GM12864 (cell line): Measurements from ENCODE around the gene TMIGD1.

Experiments used
- DNase-seq: peaks from one replicate; pipeline ENCODE4 v3.0.0-alpha.2; 2011; ENCODE audit warnings: low read depth
- H3K4me3 ChIP-seq: 2 replicates; pipeline ENCODE4 v1.5.1; 2011; ENCODE audit warnings: mild to moderate bottlenecking, low read depth, low read length, control low read depth
- TF ChIP-seq, protein P1 (sequence below): IDR thresholded peaks from 2 replicates; pipeline ENCODE4 v1.5.1; 2011; ENCODE audit warnings: low read depth, mild to moderate bottlenecking, moderate library complexity, low read length, control low read depth, inconsistent platforms; ENCODE audit errors: missing control alignments

Gene TMIGD1

DNA sequence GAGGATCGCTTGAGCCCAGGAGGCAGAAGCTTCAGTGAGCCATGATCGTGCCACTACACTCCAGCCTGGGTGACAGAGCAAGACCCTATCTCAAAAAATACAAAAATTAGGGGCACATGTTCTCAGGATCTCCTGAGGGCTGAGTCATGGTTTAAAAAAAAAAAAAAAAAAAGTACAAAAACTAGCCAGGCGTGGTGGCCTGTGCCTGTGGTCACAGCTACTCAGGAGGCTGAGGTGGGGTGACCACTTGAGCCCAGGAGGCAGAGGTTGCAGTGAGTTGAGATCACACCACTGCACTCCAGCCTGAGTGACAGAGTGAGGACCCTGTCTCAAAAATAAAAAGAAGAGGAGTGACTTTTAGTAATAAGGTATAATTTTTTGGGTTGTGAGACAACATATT lies 59.0 kb downstream of the TMIGD1 start:
- DNase-seq: no peak
- H3K4me3 ChIP-seq: no peak overlapping the region
- TF ChIP-seq, protein P1, sequence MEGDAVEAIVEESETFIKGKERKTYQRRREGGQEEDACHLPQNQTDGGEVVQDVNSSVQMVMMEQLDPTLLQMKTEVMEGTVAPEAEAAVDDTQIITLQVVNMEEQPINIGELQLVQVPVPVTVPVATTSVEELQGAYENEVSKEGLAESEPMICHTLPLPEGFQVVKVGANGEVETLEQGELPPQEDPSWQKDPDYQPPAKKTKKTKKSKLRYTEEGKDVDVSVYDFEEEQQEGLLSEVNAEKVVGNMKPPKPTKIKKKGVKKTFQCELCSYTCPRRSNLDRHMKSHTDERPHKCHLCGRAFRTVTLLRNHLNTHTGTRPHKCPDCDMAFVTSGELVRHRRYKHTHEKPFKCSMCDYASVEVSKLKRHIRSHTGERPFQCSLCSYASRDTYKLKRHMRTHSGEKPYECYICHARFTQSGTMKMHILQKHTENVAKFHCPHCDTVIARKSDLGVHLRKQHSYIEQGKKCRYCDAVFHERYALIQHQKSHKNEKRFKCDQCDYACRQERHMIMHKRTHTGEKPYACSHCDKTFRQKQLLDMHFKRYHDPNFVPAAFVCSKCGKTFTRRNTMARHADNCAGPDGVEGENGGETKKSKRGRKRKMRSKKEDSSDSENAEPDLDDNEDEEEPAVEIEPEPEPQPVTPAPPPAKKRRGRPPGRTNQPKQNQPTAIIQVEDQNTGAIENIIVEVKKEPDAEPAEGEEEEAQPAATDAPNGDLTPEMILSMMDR: no peak

DNA sequence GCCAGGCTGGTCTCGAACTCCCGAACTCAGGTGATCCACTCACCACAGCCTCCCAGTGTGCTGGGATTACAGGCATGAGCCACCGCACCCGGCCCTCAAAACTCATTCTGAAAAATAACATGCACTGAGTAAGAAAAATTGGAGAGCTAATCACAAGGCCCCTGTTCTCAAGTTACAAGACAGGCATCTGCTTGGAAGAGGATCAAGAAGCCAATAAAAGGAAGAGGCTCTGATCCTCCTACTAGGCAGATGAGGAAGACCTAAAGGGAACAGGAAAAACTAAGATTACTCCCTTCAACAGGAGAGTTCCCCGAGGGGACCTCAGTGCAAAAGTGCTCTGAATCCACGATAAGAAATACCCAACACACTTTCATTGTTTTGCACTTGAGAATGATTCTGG lies 60.5 kb downstream of the TMIGD1 start:
- no peak overlapping the region for H3K4me3 ChIP-seq
- TF ChIP-seq, protein P1: no peak
- no peak for DNase-seq

DNA sequence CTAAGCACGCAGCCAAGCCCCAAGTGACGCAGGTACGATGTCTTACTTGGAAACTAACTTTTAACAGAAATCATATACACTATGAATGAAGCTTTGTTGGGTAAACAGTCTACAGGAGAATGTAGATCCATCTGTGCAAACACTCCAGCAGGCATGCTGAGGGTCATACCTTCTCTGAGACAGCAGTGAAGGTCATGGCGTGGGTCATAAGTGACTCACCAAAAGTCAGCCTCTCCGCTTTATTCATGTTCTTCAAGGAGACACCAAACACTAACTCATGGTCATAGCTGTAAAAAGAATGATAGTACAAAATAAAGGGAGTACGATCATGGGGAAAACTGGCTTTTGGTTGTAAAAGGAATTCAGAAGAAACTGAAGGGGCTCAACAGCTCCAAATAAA lies 62.8 kb downstream of the TMIGD1 start:
- TF ChIP-seq, protein P1: no peak
- no peak for DNase-seq
- no peak overlapping the region for H3K4me3 ChIP-seq

DNA sequence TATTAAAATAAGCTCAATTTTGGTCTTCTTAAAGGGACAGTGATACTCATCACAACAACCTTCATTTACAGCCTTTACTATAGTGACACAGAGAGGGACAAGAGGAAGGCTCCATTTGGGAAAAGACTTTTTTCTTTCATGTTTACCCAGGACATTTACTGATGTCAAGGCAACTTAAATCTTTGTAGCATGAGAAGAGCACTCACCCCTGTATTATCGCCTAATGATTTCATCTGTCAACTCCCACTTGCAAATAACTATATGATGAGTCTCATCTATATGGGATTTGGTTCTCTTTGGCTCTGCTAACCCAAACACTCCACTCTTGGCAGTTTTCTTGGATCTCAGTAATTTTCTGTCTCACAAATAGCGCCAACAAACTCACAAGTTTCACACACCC lies 66.2 kb downstream of the TMIGD1 start:
- TF ChIP-seq, protein P1: no peak

More for the DNA sequence above, 66.2 kb downstream of the TMIGD1 start:
- no peak overlapping the region for H3K4me3 ChIP-seq
- DNase-seq: no peak
